ENCODE results near the gene HCN4.

The HCN4 gene

GRCh38 chr15:73291441-73291840, 77.3 kb downstream of the HCN4 start:
- DNase-seq: no peak

GRCh38 chr15:73287019-73287418, 81.7 kb downstream of the HCN4 start:
- DNase-seq: no peak

- no peak for DNase-seq
These were observed 82.4 kb downstream of the HCN4 start for GRCh38 chr15:73286311-73286710.

- peak in 1 of 3 experiments; percentile 42 for DNase-seq
These were observed 84.6 kb downstream of the HCN4 start for GRCh38 chr15:73284090-73284716.

GRCh38 chr15:73283366-73283962, 85.3 kb downstream of the HCN4 start:
- peak in 1 of 3 experiments; percentile 11 for DNase-seq

- no peak for DNase-seq
These were observed 86.0 kb downstream of the HCN4 start for GRCh38 chr15:73282567-73283365.

- DNase-seq: no peak
These were observed 92.9 kb downstream of the HCN4 start for GRCh38 chr15:73275862-73276261.

- DNase-seq: peak; percentile 28 to 82 (median 48)
These were observed 95.4 kb downstream of the HCN4 start for GRCh38 chr15:73273181-73274002.

GRCh38 chr15:73270366-73271097, 98.2 kb downstream of the HCN4 start:
- DNase-seq: no peak

Data from NCI-H1417 (cell line).